Upper lobe of right lung (tissue), 1 donor: Measurements from ENCODE around the gene PTPRN2. TPM values are rescaled to one million over a fixed set of nuclear protein-coding genes. Genes with fewer than 3 reads are reported as not detected.

ENCODE experiments used
- ATAC-seq: fragments of 200-7000 bp; cut with Tn5 transposase; one replicate; pipeline ENCODE4 v1.9.1; 2020; ENCODE audit warnings: mild to moderate bottlenecking, moderate library complexity
- DNase-seq: peaks from one replicate; pipeline ENCODE4 v3.0.0-alpha.2; 2020
- H3K27ac ChIP-seq: fragments of 200-600 bp; one replicate; pipeline ENCODE4 v1.8.0; 2022
- H3K27me3 ChIP-seq: fragments of 200-600 bp; one replicate; pipeline ENCODE4 v1.8.0; 2022; ENCODE audit warnings: mild to moderate bottlenecking
- H3K36me3 ChIP-seq: fragments of 200-600 bp; one replicate; pipeline ENCODE4 v1.8.0; 2022
- H3K4me1 ChIP-seq: fragments of 200-600 bp; one replicate; pipeline ENCODE4 v1.8.0; 2022
- H3K4me3 ChIP-seq: fragments of 200-600 bp; one replicate; pipeline ENCODE4 v1.8.0; 2022; ENCODE audit warnings: mild to moderate bottlenecking
- H3K9me3 ChIP-seq: fragments of 200-600 bp; one replicate; pipeline ENCODE4 v1.8.0; 2022
- CTCF ChIP-seq: fragments of 200-600 bp; IDR thresholded peaks from one replicate; pipeline ENCODE4 v1.8.0; 2022; ENCODE audit warnings: antibody characterized with exemption
- intact Hi-C: fragments of 100-400 bp; cut with DNase I; formaldehyde crosslinking; loops from one replicate; pipeline ENCODE4 v1.11.0; 2022
- total RNA-seq: library from RNA; stranded (reverse); fragmentation: NEBNext Ultra II Directional; extraction: Animal tissue kit (Norgen Biotek cat#: 25700); gene quantifications from one replicate; pipeline ENCODE4 v1.2.1, GENCODE V29; 2021
- donor health status: DM: no; HTN: yes; CAD: no; lungs with severe emphysema.

The PTPRN2 gene
- total RNA-seq, 1 donor from 2014 or later = 4.9 TPM

GRCh38 chr7:157609516-157609915 lies 978.1 kb downstream of the PTPRN2 start:
- no peak overlapping the region for H3K27ac ChIP-seq
- H3K36me3 ChIP-seq = no peaks in the 10 kb centered on the region
- peaks cover 8% of the 10 kb centered on the region for H3K4me1 ChIP-seq
- intact Hi-C loops = no loop called here
- H3K9me3 ChIP-seq = no peaks in the 10 kb centered on the region
- DNase-seq (peak; percentile 59), ATAC-seq (no peak)
- peaks cover 8% of the 10 kb centered on the region for H3K27me3 ChIP-seq
- H3K4me3 ChIP-seq = no peak overlapping the region
- TF ChIP-seq CTCF = no peak

GRCh38 chr7:157607218-157607617 lies 980.4 kb downstream of the PTPRN2 start:
- H3K36me3 ChIP-seq = no peaks in the 10 kb centered on the region
- ATAC-seq (no peak), DNase-seq (peak; percentile 35)
- TF ChIP-seq CTCF = no peak
- intact Hi-C loops = no loop called here
- H3K4me3 ChIP-seq = no peak overlapping the region
- H3K27me3 ChIP-seq = peaks cover under 1% of the 10 kb centered on the region
- no peak overlapping the region for H3K27ac ChIP-seq
- H3K9me3 ChIP-seq = no peaks in the 10 kb centered on the region
- H3K4me1 ChIP-seq = no peaks in the 10 kb centered on the region

- no peak for TF ChIP-seq CTCF
- ATAC-seq (no peak), DNase-seq (peak; percentile 52)
- Histone ChIP-seq H3K4me3 (no peak overlapping the region), H3K27ac (no peak overlapping the region), H3K27me3 (no peaks in the 10 kb centered on the region), H3K9me3 (no peaks in the 10 kb centered on the region), H3K36me3 (no peaks in the 10 kb centered on the region), H3K4me1 (no peaks in the 10 kb centered on the region)
- intact Hi-C loops = no loop called here
Observed at GRCh38 chr7:157606140-157606539, 981.5 kb downstream of the PTPRN2 start.

- no peak for ATAC-seq
- Histone ChIP-seq H3K36me3 (no peaks in the 10 kb centered on the region), H3K4me1 (no peaks in the 10 kb centered on the region), H3K27ac (no peak overlapping the region), H3K4me3 (no peak overlapping the region), H3K27me3 (no peaks in the 10 kb centered on the region), H3K9me3 (no peaks in the 10 kb centered on the region)
- no peak for DNase-seq
- no peak for TF ChIP-seq CTCF
- intact Hi-C loops = no loop called here
Observed at GRCh38 chr7:157605638-157606037, 982.0 kb downstream of the PTPRN2 start.

GRCh38 chr7:157604661-157605381 lies 982.8 kb downstream of the PTPRN2 start:
- Histone ChIP-seq H3K4me1 (no peaks in the 10 kb centered on the region), H3K4me3 (no peak overlapping the region), H3K36me3 (no peaks in the 10 kb centered on the region), H3K27ac (no peak overlapping the region), H3K27me3 (no peaks in the 10 kb centered on the region), H3K9me3 (no peaks in the 10 kb centered on the region)
- intact Hi-C loops = no loop called here
- no peak for ATAC-seq
- DNase-seq = peak; percentile 41
- TF ChIP-seq CTCF = no peak

GRCh38 chr7:157603716-157604115 lies 983.9 kb downstream of the PTPRN2 start:
- Histone ChIP-seq H3K27me3 (no peaks in the 10 kb centered on the region), H3K27ac (no peak overlapping the region), H3K4me1 (no peaks in the 10 kb centered on the region), H3K4me3 (no peak overlapping the region), H3K36me3 (no peaks in the 10 kb centered on the region), H3K9me3 (no peaks in the 10 kb centered on the region)
- intact Hi-C loops = no loop called here
- no peak for ATAC-seq
- no peak for TF ChIP-seq CTCF
- DNase-seq = peak; percentile 46
